H9 (cell line): Measurements from ENCODE around the gene ELMOD3. TPM values are rescaled to one million over a fixed set of nuclear protein-coding genes. Genes with fewer than 3 reads are reported as not detected.

Experiments used
- DNase-seq: peaks from one replicate; pipeline ENCODE4 v3.0.0-alpha.2; 2017
- H2AFZ ChIP-seq: one replicate; pipeline ENCODE4 v1.6.1; 2013; ENCODE audit warnings: mild to moderate bottlenecking, low read length, control low read depth, moderate library complexity
- H2AK5ac ChIP-seq: 2 replicates; pipeline ENCODE4 v1.6.1; 2013; ENCODE audit warnings: low read length, control low read depth, mixed read lengths; ENCODE audit not compliant: insufficient read length
- H2BK120ac ChIP-seq: one replicate; pipeline ENCODE4 v1.6.1; 2013; ENCODE audit warnings: low read depth, mild to moderate bottlenecking, low read length, control low read depth, inconsistent platforms; ENCODE audit not compliant: poor library complexity, severe bottlenecking
- H2BK12ac ChIP-seq: 2 replicates; pipeline ENCODE4 v1.6.1; 2013; ENCODE audit warnings: low read length, control low read depth, mixed read lengths, low read depth; ENCODE audit not compliant: insufficient read length
- H2BK15ac ChIP-seq: 2 replicates; pipeline ENCODE4 v1.6.1; 2013; ENCODE audit warnings: low read depth, low read length, control low read depth
- H2BK20ac ChIP-seq: one replicate; pipeline ENCODE4 v1.6.1; 2013; ENCODE audit warnings: low read depth, mild to moderate bottlenecking, low read length, control low read depth, inconsistent platforms; ENCODE audit not compliant: poor library complexity, severe bottlenecking
- H2BK5ac ChIP-seq: 2 replicates; pipeline ENCODE4 v1.6.1; 2013; ENCODE audit warnings: low read length, control low read depth, mixed read lengths; ENCODE audit not compliant: insufficient read length
- H3K14ac ChIP-seq: 2 replicates; pipeline ENCODE4 v1.6.1; 2013; ENCODE audit warnings: low read length, control low read depth; ENCODE audit not compliant: insufficient read depth
- H3K18ac ChIP-seq: 2 replicates; pipeline ENCODE4 v1.6.1; 2013; ENCODE audit warnings: low read depth, mild to moderate bottlenecking, mixed read lengths, low read length, control low read depth; ENCODE audit not compliant: insufficient read length
- H3K23ac ChIP-seq: 2 replicates; pipeline ENCODE4 v1.6.1; 2013; ENCODE audit warnings: low read length, control low read depth, mixed read lengths, low read depth; ENCODE audit not compliant: insufficient read length
- H3K23me2 ChIP-seq: 2 replicates; pipeline ENCODE4 v1.6.1; 2013; ENCODE audit warnings: low read depth, mild to moderate bottlenecking, mixed read lengths, low read length, control low read depth; ENCODE audit not compliant: insufficient read length, poor library complexity, severe bottlenecking
- H3K27ac ChIP-seq: 2 replicates; pipeline ENCODE4 v1.5.1; 2013; ENCODE audit warnings: low read length, control low read depth, mixed read lengths, low read depth; ENCODE audit not compliant: insufficient read length
- H3K27me3 ChIP-seq: 2 replicates; pipeline ENCODE4 v1.6.1; 2013; ENCODE audit warnings: low read length, control low read depth, inconsistent platforms; ENCODE audit not compliant: insufficient read depth
- H3K4ac ChIP-seq: 2 replicates; pipeline ENCODE4 v1.6.1; 2013; ENCODE audit warnings: low read depth, mild to moderate bottlenecking, control low read depth, inconsistent platforms, low read length, moderate library complexity
- H3K4me1 ChIP-seq: 2 replicates; pipeline ENCODE4 v1.6.1; 2013; ENCODE audit warnings: low read length, control low read depth, inconsistent platforms; ENCODE audit not compliant: insufficient read depth
- H3K4me2 ChIP-seq: 2 replicates; pipeline ENCODE4 v1.6.1; 2013; ENCODE audit warnings: low read length, control low read depth, mixed read lengths; ENCODE audit not compliant: insufficient read length, insufficient read depth
- H3K56ac ChIP-seq: 2 replicates; pipeline ENCODE4 v1.6.1; 2013; ENCODE audit warnings: low read depth, mild to moderate bottlenecking, mixed read lengths, low read length, control low read depth; ENCODE audit not compliant: insufficient read length
- H3K79me1 ChIP-seq: 2 replicates; pipeline ENCODE4 v1.6.1; 2013; ENCODE audit warnings: low read depth, mild to moderate bottlenecking, moderate library complexity, low read length, control low read depth, inconsistent platforms; ENCODE audit not compliant: insufficient read depth, poor library complexity, severe bottlenecking
- H3K79me2 ChIP-seq: 2 replicates; pipeline ENCODE4 v1.6.1; 2013; ENCODE audit warnings: low read length, control low read depth, inconsistent platforms; ENCODE audit not compliant: insufficient read depth
- H3K9ac ChIP-seq: 2 replicates; pipeline ENCODE4 v1.6.1; 2013; ENCODE audit warnings: low read length, control low read depth, mixed read lengths; ENCODE audit not compliant: insufficient read length; ENCODE audit errors: extremely low read depth
- H3K9me3 ChIP-seq: one replicate; pipeline ENCODE4 v1.6.1; 2013; ENCODE audit warnings: low read depth, low read length, inconsistent platforms; ENCODE audit not compliant: control insufficient read depth
- H3T11ph ChIP-seq: one replicate; pipeline ENCODE4 v1.6.1; 2013; ENCODE audit warnings: mild to moderate bottlenecking, low read length, control low read depth, inconsistent platforms
- H4K20me1 ChIP-seq: one replicate; pipeline ENCODE4 v1.6.1; 2013; ENCODE audit not compliant: control insufficient read depth, insufficient read length, insufficient read depth
- H4K5ac ChIP-seq: 2 replicates; pipeline ENCODE4 v1.6.1; 2013; ENCODE audit warnings: low read depth, mild to moderate bottlenecking, mixed read lengths, low read length, control low read depth; ENCODE audit not compliant: insufficient read length
- H4K8ac ChIP-seq: replicated peaks from 2 replicates; pipeline ENCODE4 v1.6.1; 2013; ENCODE audit warnings: low read length, control low read depth, mixed read lengths, low read depth; ENCODE audit not compliant: insufficient read length
- H4K91ac ChIP-seq: 2 replicates; pipeline ENCODE4 v1.6.1; 2013; ENCODE audit warnings: low read depth, mild to moderate bottlenecking, moderate library complexity, mixed read lengths, low read length, control low read depth; ENCODE audit not compliant: insufficient read length
- H3K27ac Mint-ChIP-seq, 3 experiments: 2 replicates in 2 of 3; 3 replicates in 1 of 3; pipeline ENCODE4 v1.8.0; 2020 to 2021; ENCODE audit warnings: mixed read lengths in 3 of 3, mild to moderate bottlenecking in 1 of 3, moderate library complexity in 1 of 3
- H3K27me3 Mint-ChIP-seq: 2 replicates; pipeline ENCODE4 v1.8.0; 2021; ENCODE audit warnings: low read depth, mild to moderate bottlenecking, moderate library complexity, mixed read lengths
- H3K36me3 Mint-ChIP-seq, 3 experiments: 2 replicates in 2 of 3; 3 replicates in 1 of 3; pipeline ENCODE4 v1.8.0; 2020 to 2021; ENCODE audit warnings: low read depth in 3 of 3, mixed read lengths in 3 of 3; ENCODE audit not compliant: insufficient read depth in 1 of 3
- H3K4me1 Mint-ChIP-seq, 2 experiments: 2 replicates each; pipeline ENCODE4 v1.8.0; 2020; ENCODE audit warnings: mixed read lengths in 2 of 2
- H3K4me3 Mint-ChIP-seq, 2 experiments: 2 replicates in 1 of 2; 3 replicates in 1 of 2; pipeline ENCODE4 v1.8.0; 2020 to 2021; ENCODE audit warnings: mild to moderate bottlenecking in 2 of 2, mixed read lengths in 2 of 2, moderate library complexity in 1 of 2
- H3K9me3 Mint-ChIP-seq, 2 experiments: 2 replicates in 1 of 2; 3 replicates in 1 of 2; pipeline ENCODE4 v1.8.0; 2020; ENCODE audit warnings: mild to moderate bottlenecking in 2 of 2, mixed read lengths in 2 of 2, moderate library complexity in 1 of 2
- WGBS: extraction: QIAGEN DNeasy Blood & Tissue Kit; methylation state at CpG from one replicate; pipeline ENCODE4 v1.1.7; 2013; ENCODE audit warnings: missing lambda C conversion rate, low lambda C conversion rate, mixed read lengths; ENCODE audit not compliant: insufficient read length; ENCODE audit errors: extremely low coverage; 5-methylcytosine and 5-hydroxymethylcytosine counted together
- total RNA-seq: library from RNA; stranded (reverse); gene quantifications from 2 replicates; pipeline ENCODE4 v1.2.1, GENCODE V29; 2021
- TF ChIP-seq, protein P1 (sequence below): fragments of 200-600 bp; sonication (generic); conservative IDR thresholded peaks from 3 replicates; pipeline ENCODE4 v1.8.0; 2021; ENCODE audit warnings: antibody characterized with exemption, mild to moderate bottlenecking

ELMOD3 gene
- total RNA-seq, 1 experiment from 2014 or later: 7.6 TPM

DNA sequence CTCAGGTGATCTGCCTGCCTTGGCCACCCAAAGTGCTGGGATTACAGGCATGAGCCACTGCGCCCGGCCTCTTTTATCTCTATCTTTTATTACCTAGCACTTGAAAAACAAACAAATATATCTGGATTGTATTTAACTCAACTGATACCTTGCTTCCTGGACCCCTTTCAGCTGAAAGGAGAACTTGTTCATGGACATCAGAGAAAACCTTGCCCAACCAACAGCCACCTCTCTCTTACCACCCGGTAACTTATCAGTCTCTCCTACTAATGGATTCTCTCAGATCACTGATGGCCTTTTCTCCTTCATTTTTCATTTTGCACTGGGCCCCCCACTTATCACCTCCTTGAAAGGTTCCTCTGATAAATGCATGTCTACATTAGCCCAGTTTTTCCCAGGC, 7.0 kb upstream of the ELMOD3 start:
- no peaks in the 10 kb centered on the region for H3K79me2 ChIP-seq
- no peak overlapping the region for H2AK5ac ChIP-seq
- no peaks in the 10 kb centered on the region for H4K20me1 ChIP-seq
- no peak overlapping the region for H2BK5ac ChIP-seq
- H2BK120ac ChIP-seq: no peak overlapping the region
- H3K9me3 ChIP-seq: no peaks in the 10 kb centered on the region
- no peak for DNase-seq
- H3K18ac ChIP-seq: no peak overlapping the region
- no peak overlapping the region for H3K27ac ChIP-seq
- TF ChIP-seq, protein P1, sequence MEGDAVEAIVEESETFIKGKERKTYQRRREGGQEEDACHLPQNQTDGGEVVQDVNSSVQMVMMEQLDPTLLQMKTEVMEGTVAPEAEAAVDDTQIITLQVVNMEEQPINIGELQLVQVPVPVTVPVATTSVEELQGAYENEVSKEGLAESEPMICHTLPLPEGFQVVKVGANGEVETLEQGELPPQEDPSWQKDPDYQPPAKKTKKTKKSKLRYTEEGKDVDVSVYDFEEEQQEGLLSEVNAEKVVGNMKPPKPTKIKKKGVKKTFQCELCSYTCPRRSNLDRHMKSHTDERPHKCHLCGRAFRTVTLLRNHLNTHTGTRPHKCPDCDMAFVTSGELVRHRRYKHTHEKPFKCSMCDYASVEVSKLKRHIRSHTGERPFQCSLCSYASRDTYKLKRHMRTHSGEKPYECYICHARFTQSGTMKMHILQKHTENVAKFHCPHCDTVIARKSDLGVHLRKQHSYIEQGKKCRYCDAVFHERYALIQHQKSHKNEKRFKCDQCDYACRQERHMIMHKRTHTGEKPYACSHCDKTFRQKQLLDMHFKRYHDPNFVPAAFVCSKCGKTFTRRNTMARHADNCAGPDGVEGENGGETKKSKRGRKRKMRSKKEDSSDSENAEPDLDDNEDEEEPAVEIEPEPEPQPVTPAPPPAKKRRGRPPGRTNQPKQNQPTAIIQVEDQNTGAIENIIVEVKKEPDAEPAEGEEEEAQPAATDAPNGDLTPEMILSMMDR: no peak
- H3K23me2 ChIP-seq: no peaks in the 10 kb centered on the region
- H2BK12ac ChIP-seq: no peak overlapping the region
- Mint-ChIP-seq H3K4me1 (peaks cover 0 to 3% of the 10 kb centered on the region in 2 experiments; a peak in 2 of 4 replicates), H3K27ac (no peak overlapping the region), H3K27me3 (no peaks in the 10 kb centered on the region), H3K9me3 (no peaks in the 10 kb centered on the region), H3K36me3 (peaks cover 15 to 56% (median 21%) of the 10 kb centered on the region in 3 experiments; a peak in 6 of 7 replicates), H3K4me3 (no peak overlapping the region)
- no peak overlapping the region for H3K9ac ChIP-seq
- WGBS: no CpG with 5 or more reads among the region's 3 CpGs
- H2BK15ac ChIP-seq: no peak overlapping the region
- no peak overlapping the region for H4K91ac ChIP-seq
- H3K56ac ChIP-seq: no peak overlapping the region
- no peaks in the 10 kb centered on the region for H3K79me1 ChIP-seq
- no peak overlapping the region for H2AFZ ChIP-seq
- no peak overlapping the region for H3T11ph ChIP-seq
- no peaks in the 10 kb centered on the region; the same call in 1 of the 2 replicates for H3K4me1 ChIP-seq
- H3K27me3 ChIP-seq: no peaks in the 10 kb centered on the region
- H3K4ac ChIP-seq: no peak overlapping the region
- no peak overlapping the region for H2BK20ac ChIP-seq
- H3K23ac ChIP-seq: no peak overlapping the region
- H4K5ac ChIP-seq: no peak overlapping the region
- no peak overlapping the region for H3K14ac ChIP-seq
- H3K4me2 ChIP-seq: no peak overlapping the region
- H4K8ac ChIP-seq: no peak overlapping the region
